CD14-positive monocyte (primary cell): ENCODE measurements around the gene MTMR3. TPM values are rescaled to one million over a fixed set of nuclear protein-coding genes. Genes with fewer than 3 reads are reported as not detected.

Experiments used
- DNase-seq, 3 donors: peaks; one replicate each; pipeline ENCODE4 v3.0.0-alpha.2; 2011 to 2022
- H2AFZ ChIP-seq: 2 replicates; pipeline ENCODE4 v1.6.0; 2012; ENCODE audit warnings: mild to moderate bottlenecking, low read depth, low read length, inconsistent platforms; ENCODE audit not compliant: insufficient read depth, poor library complexity, severe bottlenecking
- H3K27ac ChIP-seq, 2 donors: 1 replicate in 1 of 2; 2 replicates in 1 of 2; pipeline ENCODE4 v1.5.1; 2012 to 2013; ENCODE audit warnings: low read length in 2 of 2, control low read depth in 1 of 2, inconsistent platforms in 1 of 2, low read depth in 1 of 2, mild to moderate bottlenecking in 1 of 2
- H3K27me3 ChIP-seq, 2 donors: one replicate each; pipeline versions ENCODE4 v1.6.0 to v1.6.1; 2011 to 2013; ENCODE audit warnings: low read length in 2 of 2; ENCODE audit not compliant: control insufficient read depth in 2 of 2, insufficient read depth in 2 of 2
- H3K36me3 ChIP-seq, 2 donors: replicated peaks in 1 of 2; 1 replicate in 1 of 2; 2 replicates in 1 of 2; pipeline versions ENCODE4 v1.5.1 to v1.6.1; 2012 to 2013; ENCODE audit warnings: low read length in 2 of 2, control low read depth in 1 of 2, inconsistent platforms in 1 of 2, mild to moderate bottlenecking in 1 of 2; ENCODE audit not compliant: insufficient read depth in 2 of 2, control insufficient read depth in 1 of 2
- H3K4me1 ChIP-seq, 2 donors: 1 replicate in 1 of 2; 2 replicates in 1 of 2; pipeline versions ENCODE4 v1.5.1 to v1.6.1; 2012 to 2013; ENCODE audit warnings: low read length in 2 of 2, control low read depth in 1 of 2, inconsistent platforms in 1 of 2, mild to moderate bottlenecking in 1 of 2, moderate library complexity in 1 of 2; ENCODE audit not compliant: insufficient read depth in 2 of 2, control insufficient read depth in 1 of 2
- H3K4me2 ChIP-seq: replicated peaks from 2 replicates; pipeline ENCODE3; 2012; ENCODE audit warnings: low read length, moderate library complexity, mild to moderate bottlenecking; ENCODE audit not compliant: poor library complexity, severe bottlenecking; ENCODE audit errors: extremely low read depth
- H3K4me3 ChIP-seq, 3 experiments: fragments of 200-600 bp in 1 of 3; sonication (generic) in 1 of 3; replicated peaks in 1 of 3; 1 replicate in 2 of 3; 2 replicates in 1 of 3; pipeline ENCODE4 v1.5.1; 2011 to 2013; ENCODE audit warnings: low read length in 3 of 3, mild to moderate bottlenecking in 3 of 3, control low read depth in 2 of 3, low read depth in 2 of 3, inconsistent platforms in 1 of 3, moderate library complexity in 1 of 3
- H3K79me2 ChIP-seq: 2 replicates; pipeline ENCODE4 v1.6.0; 2012; ENCODE audit warnings: mild to moderate bottlenecking, control low read depth, inconsistent platforms, low read length, moderate library complexity; ENCODE audit not compliant: insufficient read depth
- H3K9ac ChIP-seq: 2 replicates; pipeline ENCODE4 v1.6.0; 2017; ENCODE audit warnings: low read length, mild to moderate bottlenecking; ENCODE audit not compliant: insufficient read depth, poor library complexity, severe bottlenecking
- H3K9me3 ChIP-seq, 2 donors: replicated peaks in 1 of 2; 1 replicate in 1 of 2; 2 replicates in 1 of 2; pipeline versions ENCODE4 v1.5.1 to v1.6.1; 2012 to 2013; ENCODE audit warnings: low read length in 2 of 2, control low read depth in 1 of 2; ENCODE audit not compliant: control insufficient read depth in 1 of 2, insufficient read depth in 1 of 2
- H4K20me1 ChIP-seq: 2 replicates; pipeline ENCODE4 v1.6.0; 2012; ENCODE audit warnings: mild to moderate bottlenecking, low read length, control low read depth, moderate library complexity; ENCODE audit not compliant: insufficient read depth
- H3K27ac Mint-ChIP-seq, 7 donors: one replicate each; pipeline ENCODE4 v1.8.0; 2020; ENCODE audit warnings: mild to moderate bottlenecking in 7 of 7, mixed read lengths in 7 of 7, moderate library complexity in 6 of 7, inconsistent platforms in 2 of 7
- H3K27me3 Mint-ChIP-seq, 3 donors: one replicate each; pipeline ENCODE4 v1.8.0; 2021 to 2022; ENCODE audit warnings: low read depth in 3 of 3, mild to moderate bottlenecking in 3 of 3, mixed read lengths in 3 of 3, moderate library complexity in 3 of 3, inconsistent platforms in 1 of 3
- H3K36me3 Mint-ChIP-seq, 2 donors: one replicate each; pipeline ENCODE4 v1.8.0; 2020; ENCODE audit warnings: mixed read lengths in 2 of 2, inconsistent platforms in 1 of 2, mild to moderate bottlenecking in 1 of 2
- H3K4me1 Mint-ChIP-seq: one replicate; pipeline ENCODE4 v1.8.0; 2020; ENCODE audit warnings: mild to moderate bottlenecking, mixed read lengths
- H3K4me3 Mint-ChIP-seq, 2 donors: one replicate each; pipeline ENCODE4 v1.8.0; 2020; ENCODE audit warnings: mild to moderate bottlenecking in 2 of 2, mixed read lengths in 2 of 2, moderate library complexity in 1 of 2
- H3K9me3 Mint-ChIP-seq, 7 donors: one replicate each; pipeline ENCODE4 v1.8.0; 2020 to 2022; ENCODE audit warnings: mixed read lengths in 7 of 7, mild to moderate bottlenecking in 6 of 7, moderate library complexity in 6 of 7, inconsistent platforms in 2 of 7
- WGBS: methylation state at CpG from one replicate; pipeline ENCODE4 v1.1.5; 2013; ENCODE audit warnings: missing lambda C conversion rate; ENCODE audit not compliant: insufficient coverage; 5-methylcytosine and 5-hydroxymethylcytosine counted together
- intact Hi-C, 2 donors: fragments of 100-400 bp; cut with micrococcal nuclease; formaldehyde crosslinking; loops; one replicate each; pipeline versions ENCODE4 v1.15.0 to v1.15.1; 2023
- polyA plus RNA-seq, 3 donors: library from polyadenylated mRNA; depleted of rRNA in 1 of 3; unstranded in 2 of 3; stranded (reverse) in 1 of 3; fragments of 300-500 nt in 2 of 3; fragments of >200 nt in 1 of 3; fragmentation: Illumina TruSeq in 2 of 3; gene quantifications; 1 replicate in 2 of 3; 2 replicates in 1 of 3; pipeline ENCODE4 v1.2.3, GENCODE V29; 2012 to 2021
- TF ChIP-seq, protein P1 (sequence below): fragments of 200-600 bp; IDR thresholded peaks from one replicate; pipeline ENCODE4 v1.8.0; 2022; ENCODE audit warnings: antibody characterized with exemption, mild to moderate bottlenecking

MTMR3 gene
- polyA plus RNA-seq, 3 donors, result 23.4 to 86.1 (median 30.2) TPM

DNA sequence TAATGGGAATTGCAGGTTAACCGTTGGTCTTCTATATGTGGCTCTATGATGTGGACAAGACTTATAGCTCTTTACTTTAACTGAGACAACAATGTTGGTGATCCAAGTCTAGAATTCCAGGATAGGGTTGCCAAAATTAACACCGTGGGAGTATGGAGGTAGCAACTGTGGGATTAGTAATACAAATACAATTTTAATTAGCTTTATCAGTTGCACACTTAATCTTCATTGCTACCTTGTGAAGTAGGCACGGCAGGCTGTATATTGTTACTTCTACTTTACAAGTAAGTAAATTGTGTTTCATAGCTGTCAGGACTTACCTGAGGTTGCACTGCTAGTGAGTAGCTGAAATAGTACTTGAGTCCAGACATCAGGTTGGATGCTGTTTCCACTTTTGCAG lies 21.0 kb downstream of the MTMR3 start:
- peaks cover 98% of the 10 kb centered on the region for H4K20me1 ChIP-seq
- peaks cover 100% of the 10 kb centered on the region for H3K79me2 ChIP-seq
- Mint-ChIP-seq H3K27ac (peak overlapping the region in 2 of 7 donors; percentile 10 to 40), H3K4me1 (peaks cover 76% of the 10 kb centered on the region), H3K36me3 (peaks cover 6 to 13% of the 10 kb centered on the region in 2 donors), H3K4me3 (no peak overlapping the region), H3K27me3 (no peaks in the 10 kb centered on the region), H3K9me3 (no peaks in the 10 kb centered on the region)
- peak overlapping the region in 1 of 2 donors; percentile 23 for H3K27ac ChIP-seq
- H3K9ac ChIP-seq, result no peak overlapping the region
- DNase-seq, result no peak
- intact Hi-C loops, result no loop called here
- WGBS, result no CpG with 5 or more reads among the region's 3 CpGs
- no peaks in the 10 kb centered on the region for H3K36me3 ChIP-seq
- TF ChIP-seq, protein P1, sequence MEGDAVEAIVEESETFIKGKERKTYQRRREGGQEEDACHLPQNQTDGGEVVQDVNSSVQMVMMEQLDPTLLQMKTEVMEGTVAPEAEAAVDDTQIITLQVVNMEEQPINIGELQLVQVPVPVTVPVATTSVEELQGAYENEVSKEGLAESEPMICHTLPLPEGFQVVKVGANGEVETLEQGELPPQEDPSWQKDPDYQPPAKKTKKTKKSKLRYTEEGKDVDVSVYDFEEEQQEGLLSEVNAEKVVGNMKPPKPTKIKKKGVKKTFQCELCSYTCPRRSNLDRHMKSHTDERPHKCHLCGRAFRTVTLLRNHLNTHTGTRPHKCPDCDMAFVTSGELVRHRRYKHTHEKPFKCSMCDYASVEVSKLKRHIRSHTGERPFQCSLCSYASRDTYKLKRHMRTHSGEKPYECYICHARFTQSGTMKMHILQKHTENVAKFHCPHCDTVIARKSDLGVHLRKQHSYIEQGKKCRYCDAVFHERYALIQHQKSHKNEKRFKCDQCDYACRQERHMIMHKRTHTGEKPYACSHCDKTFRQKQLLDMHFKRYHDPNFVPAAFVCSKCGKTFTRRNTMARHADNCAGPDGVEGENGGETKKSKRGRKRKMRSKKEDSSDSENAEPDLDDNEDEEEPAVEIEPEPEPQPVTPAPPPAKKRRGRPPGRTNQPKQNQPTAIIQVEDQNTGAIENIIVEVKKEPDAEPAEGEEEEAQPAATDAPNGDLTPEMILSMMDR, result no peak
- H3K9me3 ChIP-seq, result no peaks in the 10 kb centered on the region
- H3K4me1 ChIP-seq, result peaks cover 69 to 97% of the 10 kb centered on the region in 2 donors
- no peak overlapping the region for H2AFZ ChIP-seq
- no peaks in the 10 kb centered on the region for H3K27me3 ChIP-seq
- H3K4me3 ChIP-seq, result no peak overlapping the region
- no peak overlapping the region for H3K4me2 ChIP-seq

DNA sequence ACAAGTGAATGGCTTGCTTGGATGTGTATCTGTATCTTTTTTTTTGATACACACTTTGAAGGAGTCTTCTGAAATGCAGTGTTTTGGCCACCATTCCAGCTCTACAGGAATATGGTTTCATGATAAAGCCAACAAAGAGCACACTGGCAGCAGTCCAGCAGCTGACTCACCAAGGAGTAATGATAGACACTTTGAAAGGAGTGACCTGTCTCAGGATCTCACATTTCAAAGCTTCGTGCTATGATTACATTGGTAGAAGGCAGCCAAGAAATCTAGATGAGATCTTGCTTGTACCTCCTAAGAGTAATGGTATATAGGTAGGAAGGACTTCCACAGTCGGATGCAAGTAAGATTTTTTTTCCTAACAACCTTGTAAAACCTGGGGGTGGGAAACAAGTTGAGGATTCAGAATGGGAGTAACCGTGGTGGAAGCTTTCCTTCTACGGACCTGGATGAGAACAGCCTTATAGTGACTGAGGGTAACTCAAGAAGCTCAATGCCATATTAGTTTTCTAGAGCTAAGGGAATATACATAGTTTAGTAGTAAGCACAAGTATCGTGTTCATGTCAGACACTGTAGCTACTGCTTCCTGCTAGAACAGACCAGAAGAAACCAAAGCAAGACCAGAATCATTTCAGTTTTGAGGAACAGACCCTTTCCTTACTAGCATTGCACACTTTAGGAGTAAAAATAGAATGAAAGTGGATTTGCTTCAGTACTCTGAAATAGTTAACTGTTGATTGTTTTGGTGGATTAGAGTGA lies 25.0 kb downstream of the MTMR3 start:
- peak; percentile 57 to 89 (median 79) for DNase-seq
- Histone ChIP-seq H3K36me3 (no peaks in the 10 kb centered on the region), H3K4me2 (peak overlapping the region; percentile 47), H3K27me3 (no peaks in the 10 kb centered on the region), H3K4me3 (peak overlapping the region in 1 of 3 experiments; percentile 41), H2AFZ (no peak overlapping the region), H3K27ac (peak overlapping the region; percentile 6 to 87), H3K4me1 (peaks cover 48 to 65% of the 10 kb centered on the region in 2 donors), H4K20me1 (peaks cover 100% of the 10 kb centered on the region), H3K9ac (peak overlapping the region; percentile 5), H3K9me3 (no peaks in the 10 kb centered on the region), H3K79me2 (peaks cover 100% of the 10 kb centered on the region)
- peaks cover 64% of the 10 kb centered on the region for H3K4me1 Mint-ChIP-seq
- TF ChIP-seq, protein P1, result no peak
- H3K9me3 Mint-ChIP-seq, result no peaks in the 10 kb centered on the region
- H3K4me3 Mint-ChIP-seq, result peak overlapping the region in 1 of 2 donors; percentile 56
- peaks cover 8 to 15% of the 10 kb centered on the region in 2 donors for H3K36me3 Mint-ChIP-seq
- H3K27me3 Mint-ChIP-seq, result no peaks in the 10 kb centered on the region
- H3K27ac Mint-ChIP-seq, result peak overlapping the region; percentile 80 to 94 (median 90)
- intact Hi-C loops, result no loop called here
- WGBS, result 0% methylated on average over 1 of the region's 5 CpGs
